SK-N-SH (cell line): Measurements from ENCODE around the gene RIOK3. TPM values are rescaled to one million over a fixed set of nuclear protein-coding genes. Genes with fewer than 3 reads are reported as not detected.
"Not testable (repeated sequence)": the region's sequence is repeated elsewhere in the genome, so short reads cannot be mapped to it uniquely, and the experiment has no call there.

Experiments
- CTCF ChIA-PET: fragments of 300-600, 350-600 bp; formaldehyde crosslinking; extraction: SDS; loops from one replicate; lab custom pipeline; 2021; lab: Yijun Ruan, JAX
- POLR2A ChIA-PET: fragments of 350-600 bp; sonication (Branson Sonifier 250); formaldehyde crosslinking; extraction: SDS; loops from one replicate; lab custom pipeline; 2020; ENCODE audit warnings: antibody characterized with exemption, inconsistent platforms; lab: Yijun Ruan, JAX
- DNase-seq: peaks from one replicate; pipeline ENCODE4 v3.0.0; 2012
- H2AFZ ChIP-seq: fragments of 200-600 bp; sonication (generic); 2 replicates; pipeline ENCODE4 v1.8.1; 2016; ENCODE audit warnings: antibody characterized with exemption, mild to moderate bottlenecking, low read depth
- H3F3A ChIP-seq: fragments of 200-600 bp; sonication (generic); replicated peaks from 2 replicates; pipeline ENCODE3; 2016; ENCODE audit warnings: antibody characterized with exemption, mild to moderate bottlenecking; ENCODE audit not compliant: insufficient read depth
- H3K27ac ChIP-seq, 2 experiments: fragments of 200-500 bp in 1 of 2; fragments of 200-600 bp in 1 of 2; sonication (Bioruptor generic) in 1 of 2; sonication (generic), shearing (Covaris generic) in 1 of 2; 2 replicates each; pipeline versions ENCODE4 v1.5.1 to v1.6.1; 2014 to 2016; ENCODE audit warnings: low read depth in 2 of 2, inconsistent platforms in 1 of 2, low read length in 1 of 2, mild to moderate bottlenecking in 1 of 2, mixed read lengths in 1 of 2
- H3K27me3 ChIP-seq: fragments of 200-600 bp; sonication (generic), shearing (Covaris generic); 2 replicates; pipeline ENCODE4 v1.6.1; 2016; ENCODE audit warnings: mixed run types; ENCODE audit not compliant: insufficient read depth
- H3K36me3 ChIP-seq, 2 experiments: fragments of 200-500 bp in 1 of 2; fragments of 200-600 bp in 1 of 2; sonication (Bioruptor generic) in 1 of 2; sonication (generic) in 1 of 2; replicated peaks in 1 of 2; 2 replicates each; pipeline versions ENCODE3 to v1.5.1; 2014 to 2016; ENCODE audit warnings: low read length in 1 of 2, mild to moderate bottlenecking in 1 of 2; ENCODE audit not compliant: insufficient read depth in 2 of 2, control insufficient read depth in 1 of 2
- H3K4me1 ChIP-seq, 2 experiments: fragments of 200-500 bp in 1 of 2; fragments of 200-600 bp in 1 of 2; sonication (Bioruptor generic) in 1 of 2; sonication (generic), shearing (Covaris generic) in 1 of 2; 2 replicates each; pipeline versions ENCODE4 v1.5.1 to v1.6.1; 2014 to 2016; ENCODE audit warnings: low read depth in 1 of 2, low read length in 1 of 2, mixed run types in 1 of 2; ENCODE audit not compliant: insufficient read depth in 2 of 2, control insufficient read depth in 1 of 2
- H3K4me2 ChIP-seq: fragments of 200-600 bp; sonication (generic), shearing (Covaris generic); 2 replicates; pipeline ENCODE4 v1.6.1; 2017; ENCODE audit warnings: mixed run types
- H3K4me3 ChIP-seq, 2 experiments: fragments of 200-500 bp in 1 of 2; fragments of 200-600 bp in 1 of 2; sonication (Bioruptor generic) in 1 of 2; sonication (generic), shearing (Covaris generic) in 1 of 2; 2 replicates each; pipeline versions ENCODE4 v1.5.1 to v1.8.1; 2014 to 2016; ENCODE audit warnings: low read depth in 2 of 2, inconsistent platforms in 1 of 2, low read length in 1 of 2, mild to moderate bottlenecking in 1 of 2, mixed read lengths in 1 of 2, moderate library complexity in 1 of 2
- H3K79me2 ChIP-seq: fragments of 200-600 bp; sonication (generic); 2 replicates; pipeline ENCODE4 v1.8.1; 2017; ENCODE audit warnings: mild to moderate bottlenecking; ENCODE audit not compliant: insufficient read depth
- H3K9ac ChIP-seq: fragments of 200-600 bp; sonication (generic); 2 replicates; pipeline ENCODE4 v1.6.1; 2017; ENCODE audit warnings: mixed run types
- H3K9me2 ChIP-seq: fragments of 200-600 bp; sonication (generic); 2 replicates; pipeline ENCODE4 v1.6.1; 2017; ENCODE audit warnings: mixed run types
- H3K9me3 ChIP-seq: fragments of 200-600 bp; sonication (generic); 2 replicates; pipeline ENCODE4 v1.6.1; 2017; ENCODE audit warnings: mixed run types, mild to moderate bottlenecking, moderate library complexity
- H4K20me1 ChIP-seq: fragments of 200-600 bp; sonication (generic); 2 replicates; pipeline ENCODE4 v1.6.1; 2017; ENCODE audit warnings: mild to moderate bottlenecking, mixed run types; ENCODE audit not compliant: insufficient read depth
- EP300 ChIP-seq, 2 experiments: IDR thresholded peaks; 2 replicates each; pipeline versions ENCODE4 v1.4.0 to v1.6.1; 2012; ENCODE audit warnings: borderline replicate concordance in 1 of 2, low read depth in 1 of 2, low read length in 1 of 2
- GABPA ChIP-seq: IDR thresholded peaks from 2 replicates; pipeline ENCODE4 v1.4.0; 2012; ENCODE audit warnings: low read depth, mild to moderate bottlenecking
- IRF3 ChIP-seq: fragments of 150-350 bp; IDR thresholded peaks from 2 replicates; pipeline ENCODE4 v1.6.1; 2016; ENCODE audit warnings: mild to moderate bottlenecking, low read depth, low read length
- JUND ChIP-seq: IDR thresholded peaks from 2 replicates; pipeline ENCODE4 v1.4.0; 2012
- NRF1 ChIP-seq: IDR thresholded peaks from 2 replicates; pipeline ENCODE4 v1.6.1; 2012; ENCODE audit warnings: low read depth, mild to moderate bottlenecking, low read length
- RFX5 ChIP-seq: IDR thresholded peaks from 2 replicates; pipeline ENCODE4 v1.6.1; 2012; ENCODE audit warnings: mild to moderate bottlenecking, improper control_type of control experiment, low read length
- RXRA ChIP-seq: IDR thresholded peaks from 2 replicates; pipeline ENCODE4 v1.4.0; 2012; ENCODE audit warnings: low read depth, mild to moderate bottlenecking, borderline replicate concordance
- SMC3 ChIP-seq: IDR thresholded peaks from 2 replicates; pipeline ENCODE4 v1.6.1; 2012; ENCODE audit warnings: low read depth, low read length, improper control_type of control experiment
- TAF1 ChIP-seq: IDR thresholded peaks from 2 replicates; pipeline ENCODE4 v1.6.1; 2012; ENCODE audit warnings: low read depth, mild to moderate bottlenecking, low read length, moderate library complexity, borderline replicate concordance
- TEAD4 ChIP-seq: IDR thresholded peaks from 2 replicates; pipeline ENCODE4 v1.4.0; 2012; ENCODE audit warnings: mild to moderate bottlenecking, borderline replicate concordance; ENCODE audit not compliant: insufficient read depth
- USF1 ChIP-seq: IDR thresholded peaks from 2 replicates; pipeline ENCODE4 v1.4.0; 2012; ENCODE audit warnings: low read depth, borderline replicate concordance
- USF2 ChIP-seq: fragments of 150-350 bp; IDR thresholded peaks from 2 replicates; pipeline ENCODE4 v1.6.1; 2017; ENCODE audit warnings: antibody characterized with exemption, low read length, low read depth, borderline replicate concordance
- ZBTB33 ChIP-seq: IDR thresholded peaks from 2 replicates; pipeline ENCODE4 v1.4.0; 2012; ENCODE audit warnings: low read depth, borderline replicate concordance
- WGBS: methylation state at CpG from one replicate; pipeline ENCODE4 v1.1.6; 2017; ENCODE audit warnings: low lambda C conversion rate; 5-methylcytosine and 5-hydroxymethylcytosine counted together
- polyA plus RNA-seq, 3 experiments: library from polyadenylated mRNA; depleted of rRNA; stranded (reverse); fragments of >200 nt; gene quantifications; 2 replicates each; pipeline ENCODE4 v1.2.3, GENCODE V29; 2012

The RIOK3 gene
- polyA plus RNA-seq, 1 of the 3 experiments (the other 2 are of a cell fraction) = 12.3 TPM

GRCh38 chr18:23487738-23488570, 34.9 kb downstream of the RIOK3 start:
- no peak overlapping the region for H3K27ac ChIP-seq
- no peak for DNase-seq
- POLR2A ChIA-PET = no interaction called here

GRCh38 chr18:23489586-23489985, 36.5 kb downstream of the RIOK3 start:
- H3K4me2 ChIP-seq, H3K4me1 ChIP-seq, H3K27ac ChIP-seq, H3K36me3 ChIP-seq, DNase-seq, H3F3A ChIP-seq, H3K27me3 ChIP-seq, H3K9me2 ChIP-seq, H3K4me3 ChIP-seq, H3K9ac ChIP-seq, H4K20me1 ChIP-seq, H3K79me2 ChIP-seq, POLR2A ChIA-PET, H2AFZ ChIP-seq: not testable (repeated sequence)
- 79% methylated on average over 5 of the region's 5 CpGs for WGBS
- H3K9me3 ChIP-seq = peaks cover 14% of the 10 kb centered on the region
- CTCF ChIA-PET = interaction anchor here (1.5 kb wide), 1 partner anchor 9 kb away, joined by 3 read pairs; no protein-coding TSS in a partner anchor

More at GRCh38 chr18:23487738-23488570, 34.9 kb downstream of the RIOK3 start:
- H3K9ac ChIP-seq = no peak overlapping the region
- CTCF ChIA-PET = interaction anchor here (0.6 to 1.8 kb wide), 5 partner anchors 11 to 509 kb away, joined by 3 to 7 read pairs (median 3); no protein-coding TSS in a partner anchor
- peaks cover 0 to 2% of the 10 kb centered on the region in 2 experiments; a peak in 1 of 4 replicates for H3K4me1 ChIP-seq
- H3K9me3 ChIP-seq = peaks cover 12% of the 10 kb centered on the region
- TF ChIP-seq RFX5 (no peak), IRF3 (no peak), USF2 (no peak), SMC3 (no peak), GABPA (no peak), EP300 (IDR thresholded peaks at IDR 0.05; ENCODE audit: borderline replicate concordance in 1 of 2, low read depth in 1 of 2, low read length in 1 of 2) (no peak), ZBTB33 (no peak), RXRA (no peak), USF1 (no peak), NRF1 (no peak), TEAD4 (no peak), JUND (no peak), TAF1 (no peak)
- H2AFZ ChIP-seq = 0 out of 2 replicates have a peak overlapping the region, but pooled peaks have one; percentile 41
- peaks cover 15% of the 10 kb centered on the region for H3F3A ChIP-seq
- no peaks in the 10 kb centered on the region for H3K27me3 ChIP-seq
- H3K9me2 ChIP-seq = no peaks in the 10 kb centered on the region
- H4K20me1 ChIP-seq = no peaks in the 10 kb centered on the region
- no peak overlapping the region for H3K4me3 ChIP-seq
- no peaks in the 10 kb centered on the region for H3K79me2 ChIP-seq
- no peak overlapping the region for H3K4me2 ChIP-seq
- H3K36me3 ChIP-seq = peaks cover 0 to 4% of the 10 kb centered on the region in 2 experiments
- WGBS = 86% methylated on average over 14 of the region's 14 CpGs
